GM19043 (cell line): ENCODE results near the gene TRPM3.

ENCODE experiments used
- ATAC-seq: cut with Tn5 transposase; IDR thresholded peaks from one replicate; pipeline ENCODE4 v1.9.1; 2021; ENCODE audit warnings: low read depth; ENCODE audit not compliant: unreplicated experiment

TRPM3 gene

DNA sequence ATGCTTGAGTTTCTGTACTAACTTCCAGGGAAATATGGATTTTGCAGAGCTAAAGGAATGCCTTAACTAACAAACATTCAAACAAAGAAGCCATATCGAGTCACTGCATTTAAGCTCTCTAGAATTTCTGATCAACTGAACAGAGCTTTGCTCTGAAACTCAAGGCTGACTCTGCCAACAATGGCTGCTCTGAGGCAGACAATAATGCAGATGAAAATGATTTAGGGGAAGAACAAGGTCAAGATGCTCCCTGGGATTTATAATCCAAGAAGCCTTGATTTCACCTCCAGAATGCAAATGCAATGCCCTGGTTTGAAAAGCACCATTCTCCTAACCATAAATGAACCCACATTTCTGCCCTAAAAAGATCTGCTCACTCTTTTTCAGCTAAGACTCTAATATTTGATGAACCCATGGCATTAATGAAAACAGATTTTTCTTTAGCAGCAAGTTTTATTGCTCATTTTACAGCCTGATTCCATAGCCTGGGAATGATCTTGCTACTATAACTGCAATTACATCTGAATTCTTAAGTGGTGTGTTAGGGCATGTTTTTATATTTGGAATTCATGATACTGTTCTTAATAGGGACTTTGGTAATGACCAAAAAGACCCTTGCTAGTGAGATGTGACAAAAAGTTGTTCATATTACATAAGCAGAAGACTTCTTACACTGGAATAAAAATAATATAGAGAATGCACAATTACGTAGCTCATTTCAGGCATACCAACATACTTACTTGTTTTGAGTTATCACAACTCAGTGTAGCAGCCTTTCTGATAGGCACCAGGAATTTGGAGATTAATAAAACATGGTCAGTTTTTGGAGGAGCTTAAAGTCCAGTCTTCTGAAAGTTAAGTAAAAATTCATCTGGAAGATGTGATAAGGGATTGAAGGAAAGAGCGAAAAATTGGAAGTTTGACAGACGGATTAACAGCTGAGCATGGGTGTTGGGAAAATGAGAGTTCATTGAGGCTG lies 169.4 kb downstream of the TRPM3 start:
- no peak for ATAC-seq

DNA sequence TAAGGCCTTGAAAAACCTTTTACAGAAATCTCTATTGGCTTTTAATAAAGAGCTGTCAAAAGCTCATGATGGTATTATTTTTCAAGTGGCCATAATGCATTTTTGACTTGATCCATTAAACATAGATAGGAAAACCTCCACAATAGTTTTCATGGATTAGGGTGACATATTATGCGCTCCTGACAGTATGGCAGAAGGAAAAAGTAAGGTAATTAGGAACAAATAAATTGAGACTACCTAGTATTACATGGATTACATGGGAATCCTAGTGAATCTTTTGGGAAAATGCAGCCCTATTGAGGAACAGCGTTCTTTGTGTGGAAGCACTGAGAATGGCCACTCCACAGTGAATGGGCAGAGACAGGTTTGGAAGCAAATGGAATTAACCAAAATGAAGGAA lies 171.2 kb downstream of the TRPM3 start:
- no peak for ATAC-seq

DNA sequence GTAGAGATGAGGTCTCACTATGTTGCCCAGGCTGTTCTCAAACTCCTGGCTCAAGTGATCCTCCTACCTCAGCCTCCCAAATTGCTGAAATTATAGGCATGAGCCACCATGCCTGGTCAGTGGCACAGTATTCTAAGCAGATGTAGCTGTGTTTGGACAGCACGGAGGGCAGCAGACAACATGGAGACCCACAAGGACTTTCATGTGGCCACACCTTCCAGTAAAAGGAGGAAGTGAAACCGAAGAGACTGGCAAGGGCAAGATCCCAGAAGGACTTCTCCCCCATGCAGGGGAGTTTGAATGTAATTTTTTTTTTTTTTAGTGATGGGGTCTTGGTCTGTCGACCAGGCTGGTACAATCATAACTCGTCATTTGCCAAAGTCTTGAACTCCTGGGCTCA lies 172.2 kb downstream of the TRPM3 start:
- ATAC-seq: no peak

DNA sequence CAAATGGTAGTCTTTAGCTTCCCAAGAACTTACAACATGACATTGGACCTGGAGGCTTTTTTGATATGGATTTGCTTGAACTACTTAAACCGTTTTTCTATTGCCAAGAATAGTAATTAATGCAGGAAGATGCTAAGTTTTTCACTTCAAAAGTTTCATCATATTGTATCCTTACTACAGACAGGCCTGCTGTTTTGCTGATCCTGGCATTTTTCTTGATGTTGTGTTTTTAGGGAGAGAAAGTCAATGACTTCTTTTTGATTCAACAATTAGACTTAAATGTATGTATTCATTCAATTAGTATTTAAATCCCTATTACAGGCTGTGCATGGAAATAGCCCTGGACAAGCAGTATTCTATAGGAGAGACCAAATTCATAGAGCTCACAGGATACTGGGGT lies 172.7 kb downstream of the TRPM3 start:
- ATAC-seq: no peak

DNA sequence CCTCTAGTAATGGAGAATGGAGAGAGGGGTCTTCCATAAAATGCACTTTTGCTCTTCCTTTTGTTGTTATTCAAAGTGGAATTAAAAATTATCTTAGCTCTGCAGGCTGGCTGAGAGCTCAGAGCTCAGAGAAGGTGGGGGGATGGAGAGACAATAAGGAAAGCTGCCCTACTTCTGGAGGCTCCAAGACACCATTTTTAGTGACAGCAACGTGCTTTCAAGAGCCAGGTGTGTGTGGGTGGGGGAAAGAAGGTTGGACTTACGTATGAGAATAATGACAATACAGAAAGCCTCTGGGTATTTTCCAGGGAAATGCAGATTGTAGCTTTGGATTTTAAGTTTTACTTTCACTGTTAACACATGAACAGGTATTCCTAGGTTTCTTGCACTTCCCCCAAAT lies 173.9 kb downstream of the TRPM3 start:
- no peak for ATAC-seq

DNA sequence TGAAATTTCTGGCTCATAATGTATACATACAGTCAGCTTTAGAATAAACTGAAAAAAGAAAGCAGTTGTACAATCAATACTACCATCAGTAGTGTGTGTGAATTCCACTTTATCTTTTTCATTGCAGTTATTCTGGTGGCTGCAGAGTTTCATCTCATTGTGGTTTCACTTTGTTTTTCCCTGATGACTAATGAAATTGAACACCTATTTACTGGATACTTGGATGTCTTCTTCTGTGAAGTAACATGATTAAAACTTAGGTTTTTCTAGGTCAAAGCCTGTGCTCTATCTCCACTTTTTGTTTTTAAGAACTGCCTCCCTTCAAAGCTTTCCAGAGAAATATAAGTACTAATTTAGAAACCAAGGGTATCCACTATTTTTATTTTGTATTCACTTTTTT lies 174.3 kb downstream of the TRPM3 start:
- ATAC-seq: no peak

DNA sequence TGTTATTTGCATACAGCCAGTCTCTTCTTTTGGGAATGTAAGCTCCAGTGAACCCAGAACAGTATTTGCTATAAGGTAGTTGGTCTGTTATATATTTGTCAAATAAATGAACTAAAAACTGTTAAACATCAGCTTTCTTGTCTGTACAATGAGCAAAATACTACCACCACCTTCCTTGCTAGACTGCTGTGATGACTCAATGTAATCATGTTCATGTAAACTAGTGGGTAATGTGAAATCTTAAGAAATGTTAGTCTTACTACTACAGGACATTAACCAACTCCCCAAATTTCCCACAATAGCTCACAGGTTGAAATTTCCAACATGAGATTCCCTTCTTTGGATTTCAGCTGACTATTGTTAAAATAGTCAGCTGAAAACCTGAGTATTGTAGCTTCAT lies 176.1 kb downstream of the TRPM3 start:
- ATAC-seq: no peak

DNA sequence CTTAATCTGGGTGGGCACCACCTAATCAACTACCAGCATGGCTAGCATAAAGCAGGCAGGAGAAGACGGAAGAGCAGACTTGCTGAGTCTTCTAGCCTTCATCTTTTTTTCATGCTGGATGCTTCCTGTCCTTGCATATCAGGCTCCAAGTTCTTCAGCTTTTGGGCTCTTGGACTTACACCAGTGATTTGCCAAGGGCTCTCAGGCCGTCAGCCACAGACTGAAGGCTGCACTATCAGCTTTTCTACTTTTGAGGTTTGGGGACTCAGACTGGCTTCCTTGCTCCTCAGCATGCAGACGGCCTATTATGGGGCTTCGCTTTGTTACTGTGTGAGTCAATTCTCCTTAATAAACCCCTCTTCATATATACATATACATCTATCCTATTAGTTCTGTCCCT lies 180.2 kb downstream of the TRPM3 start:
- ATAC-seq: no peak

DNA sequence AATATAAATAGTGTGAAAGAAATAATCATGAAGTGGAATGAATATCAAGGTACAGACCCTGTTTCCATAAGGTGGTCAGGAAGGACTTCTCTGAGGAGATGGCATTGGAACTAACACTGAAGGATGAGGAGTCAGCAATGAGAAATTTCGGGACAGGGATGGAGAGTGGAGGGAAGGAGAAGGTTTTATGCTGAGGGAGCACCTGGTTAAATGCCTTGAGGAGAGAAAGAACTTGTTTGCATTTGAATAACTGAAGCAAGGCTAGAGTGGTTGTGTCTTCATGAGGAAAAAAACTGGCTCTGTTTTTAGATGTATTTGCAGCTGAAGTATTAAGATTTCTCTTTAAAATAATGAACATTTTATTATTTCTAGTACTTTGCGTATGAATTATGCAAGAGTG lies 180.8 kb downstream of the TRPM3 start:
- ATAC-seq: no peak

DNA sequence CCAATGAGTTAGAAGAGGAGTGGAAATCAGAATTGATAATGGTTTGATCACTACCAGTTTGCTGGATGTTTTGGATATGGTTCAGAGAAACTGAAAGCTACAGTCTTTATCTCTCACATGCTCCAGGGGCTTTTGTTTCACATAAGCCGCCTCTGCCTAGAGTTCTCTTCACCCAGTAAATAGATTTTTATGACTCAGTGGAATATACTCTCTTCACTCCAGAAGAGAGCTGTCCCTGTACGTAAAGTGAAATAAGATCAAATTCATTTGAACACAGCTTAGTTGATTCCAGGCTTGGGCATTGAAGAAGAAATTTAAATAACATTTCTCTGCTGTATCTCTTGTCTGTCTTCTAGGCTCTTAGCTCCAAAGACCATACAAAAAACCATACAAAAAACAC lies 184.9 kb downstream of the TRPM3 start:
- ATAC-seq: no peak

DNA sequence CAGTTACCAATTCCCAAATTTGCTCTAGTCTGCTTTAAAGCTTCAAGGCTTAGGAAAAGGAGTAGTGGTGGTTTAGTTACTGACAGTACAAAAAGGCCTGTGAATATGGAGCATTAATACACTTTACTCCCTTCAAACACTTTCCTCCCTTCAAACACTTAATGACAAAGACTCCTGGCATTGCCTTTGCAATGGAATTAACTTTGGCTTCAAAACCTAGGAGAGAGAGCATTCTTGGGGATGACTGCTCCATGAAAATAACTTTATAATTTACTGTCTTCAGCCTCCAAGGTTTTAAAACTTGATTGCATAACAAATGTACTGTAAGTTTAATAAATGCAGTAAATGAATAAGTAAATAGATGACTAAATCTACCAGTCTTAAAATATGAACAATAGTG lies 185.6 kb downstream of the TRPM3 start:
- no peak for ATAC-seq

DNA sequence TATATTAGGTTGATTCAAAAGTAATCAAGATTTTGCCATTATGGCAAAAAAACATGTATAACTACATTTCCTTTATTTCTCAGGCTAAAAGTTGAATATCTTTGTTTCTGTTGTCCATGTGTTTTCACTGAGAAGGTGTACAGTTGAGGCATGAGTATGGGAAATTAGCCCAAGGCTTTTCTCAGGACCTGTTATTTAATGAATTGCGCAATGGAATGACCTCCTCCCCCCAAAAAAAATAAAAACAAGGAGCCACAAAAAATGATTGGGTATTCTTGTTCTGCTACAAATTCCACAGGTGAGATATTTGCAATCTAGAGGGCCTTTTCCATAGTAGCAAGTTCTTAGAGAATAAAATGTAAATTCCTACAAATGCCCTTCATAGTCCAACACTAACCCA lies 186.8 kb downstream of the TRPM3 start:
- no peak for ATAC-seq

DNA sequence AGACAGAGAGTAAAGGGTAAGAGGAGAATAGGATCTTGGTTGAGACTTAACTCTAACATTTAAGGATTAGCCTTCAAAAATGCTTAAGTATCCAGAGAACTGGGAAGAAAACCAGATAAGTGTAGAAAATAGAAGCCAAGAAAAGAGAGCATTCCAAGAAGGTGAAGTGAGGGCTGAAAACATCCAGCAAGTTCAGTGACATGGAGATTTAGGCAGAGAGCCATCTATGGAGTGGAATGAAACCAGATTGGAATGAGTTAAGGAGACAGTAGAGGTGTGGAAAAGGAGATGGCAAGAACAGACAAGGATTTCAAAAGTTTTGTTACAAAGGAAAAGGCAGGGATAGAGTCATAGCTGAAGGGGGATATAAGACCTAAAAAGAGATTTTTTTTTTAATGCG lies 188.1 kb downstream of the TRPM3 start:
- no peak for ATAC-seq

DNA sequence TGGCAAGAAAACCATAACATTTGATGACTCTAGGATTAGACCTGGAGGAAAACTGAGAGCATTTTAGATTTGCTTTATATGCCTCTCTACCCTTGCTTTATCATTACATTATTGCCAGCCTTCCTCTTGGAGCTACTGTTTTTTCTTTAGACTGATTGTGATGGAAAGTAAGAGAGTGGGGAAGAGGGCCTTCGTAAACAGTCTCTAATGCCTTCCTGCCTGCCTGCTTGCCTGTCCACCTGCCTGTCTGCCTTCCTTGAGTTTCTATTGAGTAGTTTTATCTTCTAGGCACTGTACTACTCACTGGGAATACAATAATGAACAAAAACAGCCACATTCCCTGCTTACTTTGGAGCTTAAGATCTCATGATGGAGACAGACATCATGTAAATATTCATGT lies 189.3 kb downstream of the TRPM3 start:
- ATAC-seq: no peak

DNA sequence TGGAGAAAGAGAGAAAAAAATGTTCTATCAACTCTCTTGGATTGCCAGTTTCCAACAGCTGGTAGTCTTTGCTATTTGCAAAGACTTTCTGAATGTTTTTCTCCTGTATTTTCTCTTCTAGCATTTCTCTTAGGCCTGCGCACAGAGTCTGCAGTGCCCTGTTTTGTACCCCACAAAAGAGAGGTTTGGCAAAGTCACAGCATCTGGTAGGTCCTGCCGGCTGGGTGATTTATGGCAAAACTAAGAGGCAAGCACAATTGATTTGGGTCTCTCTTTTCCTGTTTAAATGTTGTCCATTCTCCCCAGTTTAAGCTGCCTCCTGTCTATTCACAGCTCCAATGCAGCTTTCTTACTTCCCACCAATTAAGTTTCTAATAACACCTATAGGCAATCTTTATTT lies 193.9 kb downstream of the TRPM3 start:
- no peak for ATAC-seq

DNA sequence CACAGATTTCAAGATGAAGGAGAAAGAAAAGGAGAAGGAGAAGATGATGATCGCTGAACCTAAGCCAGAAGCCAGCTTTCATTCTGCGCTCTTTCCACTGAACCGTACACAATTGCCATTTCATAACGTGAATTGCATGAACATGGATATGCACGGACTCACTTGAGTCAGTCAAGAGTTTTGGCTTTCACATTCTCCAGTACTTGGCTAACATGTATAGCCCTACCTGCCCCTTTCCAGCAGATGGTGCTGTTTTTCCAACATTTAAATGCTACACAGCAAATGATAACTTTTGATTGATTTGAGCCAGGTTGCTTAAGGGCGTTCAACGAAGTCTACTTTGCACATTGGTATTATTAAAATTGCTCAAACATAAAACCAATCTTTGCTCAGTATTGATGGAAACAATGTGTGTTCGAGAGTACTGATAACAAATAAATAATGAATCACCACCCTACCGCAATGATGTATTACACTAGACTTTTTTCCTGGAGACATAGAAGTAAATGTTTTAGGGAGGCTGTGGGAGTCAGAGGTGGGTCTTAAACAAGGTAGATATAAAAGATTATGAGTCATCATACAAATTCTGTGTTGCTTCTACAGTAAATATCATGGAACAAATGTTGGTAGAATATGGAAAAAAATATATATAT lies 196.4 kb downstream of the TRPM3 start:
- peak; percentile 87 for ATAC-seq

DNA sequence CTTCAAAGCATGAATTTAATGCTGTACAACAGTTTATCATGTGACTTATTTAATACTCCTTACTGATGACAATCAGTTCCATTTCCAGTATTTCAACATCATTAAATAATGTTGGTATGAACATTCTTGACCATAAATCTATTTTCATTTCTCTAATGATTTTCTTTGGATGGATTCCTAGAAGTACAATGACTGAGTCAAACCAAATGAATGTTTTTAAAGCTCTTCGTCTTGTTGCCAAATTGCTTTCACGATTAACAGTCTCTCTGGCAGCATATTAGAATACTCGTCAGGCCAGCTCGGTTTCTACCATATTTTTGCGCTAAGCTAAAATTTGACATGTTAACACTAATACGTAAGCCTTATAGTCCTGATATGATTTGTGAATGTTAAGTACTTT lies 197.0 kb downstream of the TRPM3 start:
- no peak for ATAC-seq

DNA sequence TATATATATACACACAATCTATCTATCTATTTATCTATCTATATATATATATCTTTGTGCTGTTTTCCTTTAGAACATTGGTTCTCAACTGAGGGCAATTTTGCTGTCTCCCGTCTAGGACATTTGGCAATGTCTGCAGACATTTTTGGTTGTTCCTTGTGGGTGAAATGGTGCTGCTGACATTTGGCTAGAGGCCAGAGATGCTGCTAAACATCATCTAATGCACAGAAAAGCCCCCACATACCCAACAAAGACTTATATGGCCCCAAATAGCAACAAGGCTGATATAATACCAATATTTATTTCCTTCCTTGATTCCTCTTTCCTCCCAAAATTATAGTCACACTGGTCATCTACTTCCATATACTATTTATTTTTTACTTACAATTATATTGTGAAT lies 197.5 kb downstream of the TRPM3 start:
- no peak for ATAC-seq

DNA sequence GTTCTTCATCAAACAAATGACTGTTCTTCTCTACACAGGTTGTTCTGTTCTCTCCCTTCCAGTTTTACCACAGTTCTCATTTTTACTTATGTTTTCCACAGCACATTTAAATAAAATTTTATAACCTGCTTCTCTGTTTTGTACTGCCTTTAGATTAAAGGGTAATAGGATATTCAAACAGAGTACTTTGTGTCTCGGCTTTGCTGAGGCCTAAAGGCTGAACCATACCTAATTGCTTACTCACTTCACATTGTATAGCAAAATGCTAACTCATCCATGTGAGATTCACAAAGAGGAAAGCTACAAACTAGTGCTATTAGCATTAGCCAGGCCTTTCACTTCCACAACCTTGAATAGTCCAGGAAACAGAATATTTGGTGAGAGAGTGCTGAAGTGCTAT lies 200.3 kb downstream of the TRPM3 start:
- no peak for ATAC-seq

DNA sequence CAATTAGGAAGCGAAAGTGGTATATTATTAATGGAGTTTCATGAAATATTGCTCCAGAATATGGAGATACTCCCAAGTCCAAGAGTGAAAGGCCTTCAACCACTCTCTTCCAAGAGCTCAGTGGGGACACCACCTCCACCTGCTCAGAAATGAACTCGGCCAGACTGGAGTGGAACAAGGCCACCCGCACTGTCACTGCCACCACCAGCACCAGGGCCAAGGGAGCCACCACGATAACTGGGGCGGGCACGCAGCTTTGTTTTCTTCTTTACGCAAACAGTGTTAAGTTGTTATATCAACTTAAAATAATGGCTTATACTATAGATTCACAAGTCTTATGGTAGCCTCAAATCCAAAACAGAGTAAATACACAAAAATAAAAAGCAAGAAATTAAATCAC lies 204.1 kb downstream of the TRPM3 start:
- no peak for ATAC-seq

DNA sequence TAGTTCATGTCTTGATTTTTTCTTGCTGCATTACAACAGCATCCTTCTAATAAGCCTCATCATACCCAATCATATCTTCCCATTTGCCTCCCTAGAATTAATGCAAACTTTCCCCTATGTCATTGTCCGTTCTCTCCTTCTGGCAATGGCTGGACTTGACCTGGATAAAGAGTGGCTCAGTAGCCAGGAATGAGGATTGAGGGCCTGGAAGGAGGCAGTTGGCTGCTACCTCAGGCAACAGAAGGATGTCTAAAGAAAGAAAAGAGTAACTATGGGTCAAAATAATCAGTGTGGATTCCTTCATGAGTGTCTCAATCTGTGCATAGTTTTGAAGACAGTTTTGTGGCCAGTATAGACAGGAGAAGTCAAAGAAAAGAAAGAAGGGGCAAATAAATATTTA lies 209.6 kb downstream of the TRPM3 start:
- no peak for ATAC-seq

DNA sequence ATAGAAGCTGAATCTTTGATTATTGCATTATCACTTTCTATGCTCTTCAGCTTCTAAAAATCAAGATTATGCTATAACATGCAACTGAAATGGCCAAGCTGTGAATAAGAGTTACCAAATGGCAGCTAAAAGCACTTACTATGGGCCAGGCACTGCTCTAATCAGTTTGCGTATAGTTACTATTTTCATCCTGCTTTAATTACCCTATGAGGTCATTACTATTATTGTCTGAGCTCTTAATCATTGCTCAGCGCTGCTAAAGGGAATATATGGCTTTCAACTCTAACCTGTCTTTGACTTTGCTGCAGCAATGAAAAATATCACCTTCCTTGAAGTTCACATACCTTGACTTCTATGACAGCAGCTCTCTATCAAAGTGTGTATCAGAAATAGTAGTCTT lies 210.8 kb downstream of the TRPM3 start:
- ATAC-seq: no peak
